GM21381 (cell line): ENCODE results near the gene IL26.
"Not testable (repeated sequence)": the region's sequence is repeated elsewhere in the genome, so short reads cannot be mapped to it uniquely, and the experiment has no call there.

ENCODE experiments used
- ATAC-seq: cut with Tn5 transposase; IDR thresholded peaks from one replicate; pipeline ENCODE4 v1.9.1; 2021; ENCODE audit warnings: mild to moderate bottlenecking, moderate library complexity; ENCODE audit not compliant: unreplicated experiment

Gene IL26

GRCh38 chr12:68240975-68241374, 15.4 kb upstream of the IL26 start:
- peak; percentile 77 for ATAC-seq

GRCh38 chr12:68240079-68240478, 14.5 kb upstream of the IL26 start:
- no peak for ATAC-seq

DNA sequence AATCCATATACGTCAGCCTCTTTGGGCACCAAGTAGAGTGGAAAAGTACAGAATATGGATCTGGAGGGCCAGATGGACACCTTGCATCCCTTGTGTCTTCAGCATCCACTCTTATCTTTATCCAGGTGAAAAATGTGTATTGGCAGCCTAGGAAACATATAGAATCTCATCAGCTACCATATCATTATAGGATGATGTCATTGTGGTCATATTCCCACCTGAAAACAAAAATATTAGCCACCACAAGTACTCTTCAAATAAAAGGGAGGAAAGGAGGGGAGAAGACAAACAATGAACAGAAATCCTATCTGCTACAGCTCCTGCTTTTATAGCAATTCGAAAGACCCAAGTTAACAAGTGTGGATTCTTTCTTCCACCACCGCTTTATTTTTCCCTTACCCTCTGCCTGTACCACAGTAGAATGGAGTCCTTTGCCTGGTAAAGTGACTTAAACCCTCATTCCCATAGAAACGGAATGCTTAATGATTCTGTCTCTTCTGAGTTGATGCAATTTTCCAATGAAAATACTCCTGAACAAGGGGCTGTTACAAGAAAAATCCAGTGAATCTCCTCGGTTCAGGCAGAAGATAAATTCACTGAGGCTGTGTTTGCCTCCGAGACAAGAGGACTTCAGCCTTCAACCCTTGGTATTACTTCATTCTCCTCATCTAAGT, 13.8 kb upstream of the IL26 start:
- no peak for ATAC-seq

- ATAC-seq: no peak
Measured at GRCh38 chr12:68237619-68238018, 12.0 kb upstream of the IL26 start.

- ATAC-seq: no peak
Measured at GRCh38 chr12:68237078-68237477, 11.5 kb upstream of the IL26 start.

DNA sequence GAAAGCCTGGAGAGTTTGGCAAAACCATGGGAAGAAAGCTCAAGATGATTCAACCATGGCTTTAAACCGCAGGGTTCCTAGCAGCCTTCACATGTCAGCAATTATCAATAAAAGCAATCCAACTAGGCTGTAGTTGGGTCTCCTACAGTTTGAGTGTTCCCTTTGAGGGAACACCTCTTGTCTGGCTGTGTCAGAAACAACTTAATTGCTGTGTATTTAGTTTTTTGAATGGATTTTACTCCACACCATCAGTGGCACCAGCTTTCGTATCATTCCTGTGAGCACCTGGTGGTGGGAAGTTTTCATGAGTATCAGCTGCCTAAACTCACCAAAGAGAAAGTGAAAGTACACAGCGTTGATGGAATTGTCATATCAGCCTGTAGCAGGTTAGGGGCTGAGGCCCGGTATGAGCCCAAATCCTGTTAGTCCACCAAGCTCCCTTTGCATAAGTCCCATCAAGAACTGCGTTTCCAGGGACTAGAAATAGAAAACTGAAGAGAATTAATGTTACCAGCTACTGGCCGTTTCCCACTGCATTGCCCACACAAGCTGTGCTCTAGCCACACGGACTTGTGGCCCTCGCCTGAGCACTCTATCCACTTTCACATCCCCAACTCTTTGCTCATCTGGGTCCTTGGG, 10.9 kb upstream of the IL26 start:
- ATAC-seq: peak; percentile 64

GRCh38 chr12:68235576-68235975, 10.0 kb upstream of the IL26 start:
- ATAC-seq: no peak

DNA sequence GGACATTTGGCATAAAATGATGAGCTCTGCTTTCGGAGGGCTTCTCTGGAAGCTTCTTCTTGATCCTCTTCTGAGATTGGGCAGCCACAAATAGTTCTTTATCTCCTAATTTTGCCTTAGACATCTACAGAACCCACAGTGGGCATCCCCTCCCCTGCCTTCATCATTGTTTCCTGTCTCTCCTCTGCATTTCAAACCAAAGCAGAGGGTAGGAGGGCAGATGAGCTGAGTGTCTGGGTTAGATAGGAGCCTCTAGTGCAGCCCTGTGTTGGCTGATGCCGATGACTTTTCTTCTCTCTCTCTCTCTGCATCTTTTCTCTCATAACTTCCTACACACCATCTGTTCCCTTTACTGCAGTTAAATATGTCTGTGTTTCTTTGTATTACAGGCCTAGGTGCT, 8.5 kb upstream of the IL26 start:
- ATAC-seq: no peak

DNA sequence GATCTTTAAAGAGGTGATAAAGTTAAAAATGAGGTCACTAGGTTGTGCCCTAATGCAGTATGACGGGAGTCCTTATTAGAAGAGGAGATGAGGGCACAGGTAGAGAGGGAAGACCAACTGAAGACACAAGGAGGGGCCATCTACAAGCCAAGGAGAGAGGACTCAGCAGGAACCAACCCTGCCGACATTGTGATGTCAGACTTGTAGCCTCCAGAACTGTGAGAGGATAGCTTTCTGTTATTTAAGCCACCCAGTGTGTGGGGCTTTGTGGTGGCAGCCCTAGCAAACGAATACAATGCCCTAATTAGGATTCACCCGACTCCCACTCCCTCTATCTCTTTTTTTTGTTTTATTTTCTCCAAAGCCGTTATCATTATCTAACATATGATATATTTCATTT, 7.9 kb upstream of the IL26 start:
- no peak for ATAC-seq

- ATAC-seq: no peak
Measured at GRCh38 chr12:68231691-68232090, 6.1 kb upstream of the IL26 start.

- ATAC-seq: no peak
Measured at GRCh38 chr12:68231229-68231628, 5.6 kb upstream of the IL26 start.

DNA sequence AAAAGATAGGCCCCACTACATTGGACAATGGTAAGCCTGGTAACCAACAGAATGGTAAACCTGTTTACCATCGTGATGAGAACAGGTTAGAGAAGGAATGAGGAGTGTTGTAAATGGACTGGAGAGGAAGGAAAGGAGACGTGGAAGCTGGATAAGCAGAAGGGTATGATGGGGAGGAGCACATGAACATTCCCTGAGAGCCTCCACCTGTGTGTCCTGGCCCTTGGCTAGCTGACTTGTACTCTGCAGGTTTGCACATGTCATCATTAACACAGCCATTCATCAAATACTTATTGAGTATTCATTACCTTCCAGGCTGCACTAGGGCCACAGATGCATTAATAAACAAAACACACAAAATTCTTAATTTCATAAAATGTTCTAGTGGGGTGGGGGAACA, 4.3 kb upstream of the IL26 start:
- no peak for ATAC-seq

- no peak for ATAC-seq
Measured at GRCh38 chr12:68227356-68227755, 1.7 kb upstream of the IL26 start.

- no peak for ATAC-seq
Measured at GRCh38 chr12:68224613-68225285, 861 bp downstream of the IL26 start.

GRCh38 chr12:68223067-68223747, 2.4 kb downstream of the IL26 start:
- ATAC-seq: peak; percentile 94

GRCh38 chr12:68222326-68222725, 3.3 kb downstream of the IL26 start:
- ATAC-seq: no peak

GRCh38 chr12:68221497-68221896, 4.1 kb downstream of the IL26 start:
- ATAC-seq: no peak

DNA sequence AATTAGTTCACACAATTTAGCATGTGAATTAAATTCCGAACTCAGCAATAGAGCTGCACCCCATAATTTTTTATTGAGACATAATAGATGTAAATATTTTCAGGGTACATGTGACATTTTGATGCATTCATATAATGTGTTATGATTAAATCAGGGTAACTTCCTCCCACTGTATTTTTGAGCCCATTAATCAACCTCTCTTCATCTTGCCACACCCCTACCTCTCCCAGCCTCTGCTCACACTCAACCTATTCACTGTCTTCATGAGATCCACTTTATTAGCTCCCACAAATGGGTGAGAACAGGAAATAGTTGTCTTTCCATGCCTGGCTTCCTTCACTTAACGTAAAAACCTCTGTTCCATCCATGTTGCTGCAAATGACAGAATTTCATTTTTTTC, 14.7 kb downstream of the IL26 start:
- no peak for ATAC-seq

DNA sequence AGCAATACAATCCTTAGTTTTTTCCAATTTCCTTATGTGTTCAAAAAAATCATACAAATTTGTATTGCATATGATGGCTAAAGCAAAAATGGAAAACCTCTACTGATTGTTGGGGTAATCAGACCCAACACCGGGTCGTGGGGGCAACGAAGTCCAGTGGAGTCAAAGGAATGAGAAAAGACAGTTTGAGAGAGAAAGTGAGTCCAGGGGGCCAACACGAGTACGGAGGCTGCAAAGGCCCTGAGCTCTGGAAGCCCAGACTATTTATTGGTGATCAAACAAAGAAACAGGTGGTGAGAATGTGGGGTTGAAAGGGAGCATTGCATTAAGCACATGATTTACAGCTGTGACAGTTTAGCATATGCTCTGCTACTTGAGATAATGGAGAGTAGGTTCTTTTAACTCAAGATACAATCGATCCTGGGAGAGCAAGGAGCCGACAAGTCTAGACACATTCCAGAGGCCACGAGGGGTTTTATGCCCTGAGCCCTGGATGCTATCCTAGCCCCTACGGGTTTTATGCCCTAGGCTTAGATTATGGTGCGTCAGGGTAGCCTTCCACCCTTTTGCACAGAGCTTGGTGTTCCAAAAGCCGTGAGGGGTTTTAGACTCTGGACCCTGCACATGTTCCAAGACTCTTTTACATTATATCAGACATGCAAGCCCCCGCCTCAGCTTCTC, 16.4 kb downstream of the IL26 start:
- ATAC-seq: not testable (repeated sequence)

DNA sequence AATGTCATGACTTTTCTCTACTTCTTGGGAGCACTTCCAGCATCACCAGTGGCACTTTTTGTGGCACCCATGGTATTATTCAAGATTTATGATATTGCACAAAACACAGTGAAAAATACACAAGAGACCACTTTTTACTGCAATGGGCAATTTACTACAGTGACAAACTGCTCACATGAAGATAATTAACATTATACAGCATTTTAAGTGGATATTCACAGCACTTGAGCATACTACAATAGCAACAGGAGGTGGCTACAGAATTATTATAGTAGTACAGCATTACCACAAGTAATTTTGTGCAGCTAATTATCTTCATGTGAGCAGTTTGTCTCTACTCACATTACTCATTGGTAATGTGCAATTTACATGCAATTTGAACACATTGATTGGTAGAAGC, 18.3 kb downstream of the IL26 start:
- ATAC-seq: no peak

- ATAC-seq: no peak
Measured at GRCh38 chr12:68206446-68206845, 19.2 kb downstream of the IL26 start.
